ENCODE results near the gene CUEDC2.
A peak's percentile ranks its signal among the peaks of the same experiment; 100 is the strongest.

Gene CUEDC2, protein sequence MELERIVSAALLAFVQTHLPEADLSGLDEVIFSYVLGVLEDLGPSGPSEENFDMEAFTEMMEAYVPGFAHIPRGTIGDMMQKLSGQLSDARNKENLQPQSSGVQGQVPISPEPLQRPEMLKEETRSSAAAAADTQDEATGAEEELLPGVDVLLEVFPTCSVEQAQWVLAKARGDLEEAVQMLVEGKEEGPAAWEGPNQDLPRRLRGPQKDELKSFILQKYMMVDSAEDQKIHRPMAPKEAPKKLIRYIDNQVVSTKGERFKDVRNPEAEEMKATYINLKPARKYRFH

DNA sequence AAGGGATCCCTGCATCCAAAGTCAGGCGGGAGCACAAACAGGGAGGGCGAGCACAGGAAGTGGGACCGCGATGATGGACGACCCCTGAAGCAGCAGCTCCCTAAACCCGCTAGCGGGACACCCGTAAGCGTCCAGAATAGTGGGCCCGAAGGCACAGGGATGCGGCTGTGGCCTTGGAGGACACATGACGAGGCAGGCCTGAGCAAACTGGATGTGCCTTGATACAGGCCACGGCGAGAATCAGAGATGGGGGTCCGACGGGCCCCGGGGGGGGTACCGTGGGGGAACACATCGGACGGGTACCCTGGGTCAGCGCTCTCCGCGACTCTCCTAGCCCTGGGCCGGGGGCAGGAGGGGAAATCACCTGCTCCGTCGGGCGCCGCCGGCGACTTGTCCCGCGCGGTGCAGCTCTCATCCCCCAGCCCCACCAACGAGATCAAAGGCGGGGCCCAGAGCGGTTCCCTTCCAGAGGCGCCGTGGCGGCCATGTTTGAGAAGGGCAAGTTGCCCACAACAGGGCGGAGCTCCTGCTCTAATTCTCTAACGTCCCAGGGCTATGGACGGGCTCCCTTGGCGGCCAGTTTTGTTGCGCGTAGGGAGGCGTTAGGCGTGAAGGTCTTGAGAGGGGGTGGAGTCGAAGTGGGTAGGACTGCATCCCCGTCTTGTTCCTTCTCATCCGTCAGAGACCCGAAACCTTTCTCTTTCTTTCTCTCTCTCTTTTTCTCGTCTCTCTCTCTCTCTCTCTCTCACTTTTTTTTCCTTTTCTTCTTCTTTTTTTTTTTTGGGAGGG, at the start of gene CUEDC2:
CUEDC2 (minus strand) TSS at position 413 of the 789 bp plus-strand sequence. CDS start 7,386 bp downstream, outside the sequence.
- peak; percentile 92 to 95 (median 95) for DNase-seq

DNA sequence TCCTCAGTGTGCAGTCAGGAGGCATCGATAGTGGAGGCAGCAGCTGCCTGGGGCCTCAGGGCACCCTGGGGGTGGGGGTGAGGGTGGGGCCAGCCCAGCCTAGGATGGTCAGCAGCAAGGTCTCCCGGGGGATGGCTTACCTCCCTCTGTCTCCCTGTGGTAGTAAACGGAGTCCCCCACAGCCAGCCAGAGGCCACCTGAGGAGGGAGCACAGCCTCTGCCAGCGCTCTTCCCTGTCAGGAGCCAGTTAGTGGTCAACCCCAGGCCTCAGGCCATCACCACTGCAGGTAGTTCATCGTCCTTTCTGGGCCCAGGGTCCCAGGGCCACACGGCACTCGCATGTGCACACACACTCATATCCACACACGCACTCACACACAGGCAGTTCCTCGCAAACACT, 48.0 kb upstream of the CUEDC2 start:
- DNase-seq, result no peak

DNA sequence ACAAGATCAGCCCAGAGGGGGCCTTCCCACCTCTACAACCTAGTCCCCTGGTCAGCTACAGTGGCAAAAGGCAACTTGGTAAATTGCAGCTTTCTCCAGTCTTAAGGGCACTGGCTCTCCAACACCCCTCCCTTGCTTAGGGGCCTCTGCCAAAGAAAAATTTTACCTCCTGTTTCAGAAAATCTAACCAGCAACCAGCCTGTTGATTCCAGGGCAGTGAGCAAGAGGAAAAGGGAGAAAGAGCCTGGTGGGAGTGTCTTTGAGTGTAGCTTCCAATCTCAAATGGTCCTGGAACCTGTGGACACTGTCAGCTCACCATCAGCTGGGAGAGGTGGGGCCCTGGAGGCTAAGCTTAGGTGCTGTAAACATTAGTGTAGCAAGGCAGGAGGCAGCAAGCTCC, 47.3 kb upstream of the CUEDC2 start:
- DNase-seq, result no peak

DNA sequence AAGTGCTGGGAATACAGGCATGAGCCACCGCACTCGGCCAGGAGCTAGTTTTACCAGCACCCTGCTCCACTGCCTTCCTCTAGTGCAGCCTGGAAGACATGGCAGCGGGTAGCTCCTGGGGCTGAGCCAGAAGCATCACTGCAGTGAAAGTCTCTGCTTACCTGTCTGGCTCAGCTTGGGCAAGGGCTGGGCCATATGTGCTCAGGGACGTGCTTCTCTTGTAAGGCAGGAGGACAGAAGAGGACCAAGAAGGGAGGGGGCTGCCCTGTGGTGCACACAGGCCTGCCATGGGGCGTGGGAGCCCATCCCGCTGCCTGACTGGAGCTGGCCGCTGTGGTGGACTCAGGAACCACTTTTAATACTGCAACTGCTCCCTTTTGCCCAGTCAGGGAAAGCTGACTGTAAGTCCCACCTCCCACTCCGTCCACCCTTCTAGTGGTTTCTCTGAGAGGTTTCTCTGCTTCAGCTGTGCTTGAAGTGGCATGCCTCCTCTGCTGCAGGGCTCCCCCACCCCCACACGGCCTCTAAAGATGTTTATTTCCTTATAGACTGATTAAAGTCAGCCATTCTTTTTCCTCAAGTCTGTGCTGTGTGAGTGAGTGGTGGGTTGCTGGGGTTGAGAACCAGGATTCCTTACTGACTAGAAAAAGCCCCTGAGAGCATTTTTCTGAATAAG, 44.2 kb upstream of the CUEDC2 start:
- peak in 1 of 3 experiments; percentile 34 for DNase-seq

DNA sequence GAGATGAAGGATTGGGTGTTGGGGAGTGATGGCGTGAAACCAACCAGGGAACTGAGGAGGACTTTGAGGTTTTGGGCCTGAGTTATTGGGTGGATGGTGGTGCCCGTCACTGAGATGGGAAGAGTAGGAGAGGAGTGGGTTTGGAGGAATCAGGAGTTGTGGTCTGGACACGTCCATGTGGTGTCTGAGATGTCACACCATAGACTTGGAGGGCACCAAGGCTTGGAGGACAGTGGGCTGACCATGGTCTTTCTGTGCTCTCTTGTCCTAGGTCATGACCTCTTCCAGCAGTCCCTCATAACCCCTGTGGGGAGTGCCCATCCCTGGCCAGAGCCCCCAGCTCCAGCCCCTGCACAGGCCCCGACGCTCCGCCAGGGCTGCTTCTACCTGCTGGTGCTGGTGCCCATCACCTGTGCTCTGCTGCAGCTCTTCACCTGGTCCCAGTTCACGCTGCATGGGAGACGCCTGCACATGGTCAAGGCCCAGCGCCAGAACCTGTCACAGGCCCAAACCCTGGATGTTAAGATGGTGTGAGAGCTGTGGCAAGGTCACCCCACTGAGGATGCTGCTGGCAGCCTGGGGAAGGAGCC, 43.2 kb upstream of the CUEDC2 start:
- no peak for DNase-seq

DNA sequence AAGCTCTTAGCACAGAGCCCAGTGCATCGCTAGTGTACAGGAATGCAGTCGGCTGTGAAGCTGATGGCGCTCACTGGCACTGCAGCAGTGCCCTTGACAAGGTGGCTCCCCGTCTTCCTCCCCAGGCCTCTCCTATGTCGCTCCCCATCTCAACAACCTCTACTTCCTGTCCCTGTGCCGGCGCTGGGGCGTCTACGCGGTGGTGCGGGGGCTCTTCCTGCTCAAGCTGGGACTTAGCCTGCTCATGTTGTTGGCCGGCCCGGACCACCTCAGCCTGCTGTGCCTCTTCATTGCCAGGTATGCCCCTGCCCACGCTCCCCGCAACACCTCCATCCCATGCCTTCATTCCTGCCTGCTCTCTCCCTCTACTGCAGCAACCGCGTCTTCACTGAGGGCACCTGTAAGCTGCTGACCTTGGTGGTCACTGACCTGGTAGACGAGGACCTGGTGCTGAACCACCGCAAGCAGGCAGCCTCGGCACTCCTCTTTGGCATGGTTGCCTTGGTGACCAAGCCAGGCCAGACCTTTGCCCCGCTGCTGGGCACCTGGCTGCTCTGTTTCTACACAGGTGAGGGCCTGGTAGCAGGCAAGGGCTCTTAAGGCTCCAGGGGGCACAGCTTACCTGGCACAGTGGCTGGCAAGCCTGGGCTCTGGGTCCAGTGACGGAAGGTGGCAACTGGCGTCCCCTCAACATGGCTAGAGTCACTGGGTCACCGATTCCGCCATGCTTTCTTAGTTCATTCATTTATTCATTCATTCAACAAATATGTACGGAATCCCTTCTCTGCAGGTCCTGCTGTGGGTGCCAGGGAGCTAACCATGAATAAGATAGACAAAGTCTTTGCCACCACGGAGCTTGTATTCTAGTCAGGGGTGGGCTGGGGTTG, 41.3 kb upstream of the CUEDC2 start:
- DNase-seq, result no peak

DNA sequence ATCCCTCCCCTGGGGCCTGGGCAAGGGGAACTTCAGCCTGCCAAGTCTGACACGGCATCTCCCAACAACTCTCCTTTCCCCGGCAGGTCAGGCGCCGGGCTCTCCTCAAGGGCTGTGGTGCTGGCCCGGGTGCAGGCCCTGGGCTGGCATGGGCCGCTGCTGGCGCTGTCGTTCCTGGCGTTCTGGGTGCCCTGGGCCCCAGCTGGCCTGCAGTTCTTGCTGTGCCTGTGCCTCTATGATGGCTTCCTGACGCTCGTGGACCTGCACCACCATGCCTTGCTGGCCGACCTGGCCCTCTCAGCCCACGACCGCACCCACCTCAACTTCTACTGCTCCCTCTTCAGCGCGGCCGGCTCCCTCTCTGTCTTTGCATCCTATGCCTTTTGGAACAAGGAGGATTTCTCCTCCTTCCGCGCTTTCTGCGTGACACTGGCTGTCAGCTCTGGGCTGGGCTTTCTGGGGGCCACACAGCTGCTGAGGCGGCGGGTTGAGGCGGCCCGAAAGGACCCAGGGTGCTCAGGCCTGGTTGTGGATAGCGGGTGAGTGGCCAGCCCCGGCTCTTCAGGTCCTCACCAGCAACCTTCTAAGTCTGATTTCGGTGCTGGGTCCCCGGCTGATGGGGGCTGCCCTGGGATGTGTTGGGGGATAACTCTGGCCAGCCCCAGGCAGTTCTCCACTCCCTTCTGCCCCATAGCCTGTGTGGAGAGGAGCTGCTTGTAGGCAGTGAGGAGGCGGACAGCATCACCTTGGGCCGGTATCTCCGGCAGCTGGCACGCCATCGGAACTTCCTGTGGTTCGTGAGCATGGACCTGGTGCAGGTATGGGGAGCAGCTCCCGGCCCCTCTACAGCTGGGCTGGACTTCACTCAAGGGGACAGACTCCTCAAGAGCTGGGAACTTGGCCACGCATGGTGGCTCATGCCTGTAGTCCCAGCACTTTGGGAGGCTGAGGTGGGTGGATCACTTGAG, 38.5 kb upstream of the CUEDC2 start:
- no peak for DNase-seq

DNA sequence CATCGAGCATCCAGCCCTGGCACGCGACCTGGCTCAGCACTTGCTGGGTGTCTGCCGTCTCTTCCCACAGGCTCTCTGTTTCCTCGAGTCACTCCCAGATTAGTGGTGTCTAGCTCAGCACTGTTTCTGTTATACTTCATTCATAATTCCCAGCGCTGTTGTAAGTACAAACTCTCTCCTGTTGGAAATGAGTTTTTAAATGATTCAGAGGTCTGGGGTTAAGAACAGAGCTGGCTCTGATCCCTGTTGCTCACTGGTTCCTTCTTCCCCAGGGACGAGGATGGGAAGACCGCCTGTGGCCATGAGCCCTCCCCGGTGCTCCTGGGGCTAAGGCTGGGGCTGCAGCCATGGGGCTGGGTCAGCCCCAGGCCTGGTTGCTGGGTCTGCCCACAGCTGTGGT, 36.3 kb upstream of the CUEDC2 start:
- no peak for DNase-seq

DNA sequence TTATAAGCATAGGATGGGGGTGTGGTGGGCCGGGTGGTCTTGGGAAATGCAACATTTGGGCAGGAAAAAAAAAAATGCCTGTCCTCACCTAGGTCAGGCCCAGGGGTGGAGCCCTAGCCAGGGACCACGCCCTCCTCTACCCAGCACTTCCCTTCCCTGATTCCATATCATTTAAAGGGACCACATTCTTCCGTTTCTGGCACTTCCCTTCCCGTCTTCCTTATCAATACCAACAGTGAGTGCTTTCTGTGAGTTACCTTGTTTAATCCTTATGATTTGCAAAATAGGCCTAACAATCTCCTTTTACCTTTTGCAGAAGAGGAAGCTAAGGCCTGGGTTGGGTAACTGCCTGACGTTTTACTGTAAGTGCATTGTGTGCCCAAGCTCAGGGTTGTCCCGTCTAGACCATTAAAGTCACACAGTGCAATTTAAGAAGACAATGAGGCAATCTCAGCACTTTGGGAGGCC, 35.6 kb upstream of the CUEDC2 start:
- no peak for DNase-seq

DNA sequence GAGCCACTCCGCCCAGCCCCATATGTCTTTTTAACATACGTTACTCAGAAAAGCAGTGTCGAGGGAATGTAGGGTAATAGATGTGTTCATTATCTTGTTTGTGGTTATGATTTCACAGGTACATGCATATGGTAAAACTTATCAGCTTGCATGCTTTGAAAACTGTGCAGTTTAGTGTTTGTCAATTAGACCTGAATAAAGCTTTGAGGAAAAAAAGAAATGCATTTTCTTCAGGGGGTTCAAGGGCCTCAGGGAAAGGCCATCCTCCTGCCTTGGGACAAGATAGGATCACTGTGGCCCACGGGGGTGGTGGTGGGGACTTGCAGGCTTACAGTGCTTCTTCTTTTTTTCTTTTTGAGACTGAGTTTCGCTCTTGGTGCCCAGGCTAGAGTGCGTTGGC, 34.9 kb upstream of the CUEDC2 start:
- no peak for DNase-seq

DNA sequence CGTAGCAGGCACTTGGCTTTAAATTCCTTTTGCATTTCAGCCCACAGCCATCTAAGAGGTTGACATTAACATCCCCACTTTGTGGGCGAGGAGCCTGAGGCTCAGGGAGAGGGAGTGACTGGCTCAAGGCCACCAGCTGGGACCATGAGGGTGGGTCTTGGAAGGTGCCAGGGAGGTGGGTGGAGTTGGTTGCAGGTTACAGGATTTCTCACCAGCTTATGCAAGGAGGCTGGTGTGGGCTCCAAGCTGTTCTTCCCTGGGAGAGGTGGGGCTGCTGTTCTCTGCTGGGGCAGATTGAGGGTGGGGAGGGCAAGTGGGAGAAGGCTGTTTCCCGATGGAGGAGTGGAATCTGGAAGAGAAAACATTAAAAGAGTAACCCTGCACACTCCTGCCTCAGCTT, 33.1 kb upstream of the CUEDC2 start:
- no peak for DNase-seq

DNA sequence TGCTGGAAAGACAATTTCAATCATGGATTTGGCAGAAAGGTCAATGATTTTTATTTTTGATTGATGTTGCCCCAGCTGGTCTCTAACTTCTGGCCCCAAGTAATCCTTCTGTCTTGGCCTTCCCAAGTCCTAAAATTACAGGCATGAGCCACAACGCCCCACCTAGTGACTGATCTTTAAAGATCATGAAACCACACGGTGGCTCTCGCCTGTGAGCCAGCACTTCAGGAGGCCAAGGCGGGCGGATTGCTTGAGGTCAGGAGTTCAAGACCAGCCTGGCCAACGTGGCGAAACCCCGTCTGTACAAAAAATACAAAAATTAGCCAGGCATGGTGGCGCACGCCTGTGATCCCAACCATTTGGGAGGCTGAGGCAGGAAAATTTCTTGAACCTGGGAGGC, 31.6 kb upstream of the CUEDC2 start:
- no peak for DNase-seq

DNA sequence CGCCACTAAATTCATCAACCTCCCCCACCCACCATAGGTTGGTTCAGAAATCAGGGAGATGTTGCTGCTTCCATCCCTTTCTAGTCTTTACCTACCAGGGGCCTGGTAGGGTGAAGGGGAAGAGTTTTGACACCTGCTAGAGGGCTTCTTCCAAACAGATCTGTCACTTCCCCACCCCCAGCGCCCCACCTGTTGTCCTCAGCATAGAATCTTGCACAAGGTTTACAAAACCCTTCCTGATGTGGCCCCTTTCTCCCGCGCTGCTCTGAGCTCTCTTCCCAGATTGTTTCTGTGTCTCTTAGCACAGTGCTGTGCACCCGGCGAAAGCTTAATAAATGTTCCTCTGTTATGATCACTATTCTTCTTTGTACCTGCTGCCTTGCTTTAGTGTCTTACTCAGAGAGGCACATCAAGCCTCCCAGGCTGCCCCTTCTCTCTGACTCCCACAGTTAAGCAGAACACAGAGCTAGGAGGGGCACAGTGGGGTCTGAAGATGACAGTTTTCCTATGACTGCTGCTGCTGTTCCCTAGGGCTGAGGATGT, 30.2 kb upstream of the CUEDC2 start:
- DNase-seq, result peak in 2 of 3 experiments; percentile 14 to 31

DNA sequence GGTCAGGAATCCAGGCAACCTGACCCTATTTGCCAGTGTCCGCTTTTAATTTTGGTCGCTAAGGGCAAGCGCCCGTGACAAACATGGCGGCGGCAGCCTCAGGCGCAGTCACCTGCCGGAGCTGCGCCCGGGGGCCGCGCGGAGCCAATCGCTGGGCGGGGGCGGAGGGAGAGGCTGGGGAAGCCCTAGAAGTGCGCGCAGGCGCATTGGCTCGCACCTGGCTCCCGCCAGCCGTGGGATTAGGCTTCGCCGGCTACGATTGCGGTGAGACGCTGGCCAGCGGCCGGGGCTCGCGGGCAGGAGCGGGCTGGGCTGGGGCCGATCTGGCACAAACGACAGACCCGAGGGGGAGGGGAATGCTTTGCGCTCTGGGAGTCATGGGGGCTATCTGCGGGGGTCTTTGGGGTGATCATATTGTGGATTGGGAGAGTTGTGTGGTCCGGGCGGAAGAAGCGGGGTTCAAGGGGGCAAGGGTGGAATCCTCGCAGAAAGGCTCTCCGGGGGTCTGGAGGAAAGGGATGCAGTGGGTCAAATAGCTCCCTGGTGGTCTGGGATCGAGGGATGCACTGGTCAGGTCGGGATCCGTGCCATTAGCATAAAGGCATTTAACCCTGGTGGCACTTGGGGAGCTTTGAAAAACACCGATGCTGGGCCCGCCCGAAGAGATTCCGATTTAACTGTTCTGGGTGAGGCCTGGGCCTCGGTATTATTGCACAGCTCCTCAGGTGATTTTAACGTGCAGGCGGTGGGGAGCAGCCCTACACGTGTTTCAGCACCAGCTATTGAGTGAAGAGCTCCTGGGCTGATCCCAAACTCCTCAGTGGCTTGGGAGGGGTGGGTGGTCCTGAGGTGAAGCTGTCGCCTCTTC, 29.0 kb upstream of the CUEDC2 start:
- peak; percentile 88 to 92 (median 90) for DNase-seq

DNA sequence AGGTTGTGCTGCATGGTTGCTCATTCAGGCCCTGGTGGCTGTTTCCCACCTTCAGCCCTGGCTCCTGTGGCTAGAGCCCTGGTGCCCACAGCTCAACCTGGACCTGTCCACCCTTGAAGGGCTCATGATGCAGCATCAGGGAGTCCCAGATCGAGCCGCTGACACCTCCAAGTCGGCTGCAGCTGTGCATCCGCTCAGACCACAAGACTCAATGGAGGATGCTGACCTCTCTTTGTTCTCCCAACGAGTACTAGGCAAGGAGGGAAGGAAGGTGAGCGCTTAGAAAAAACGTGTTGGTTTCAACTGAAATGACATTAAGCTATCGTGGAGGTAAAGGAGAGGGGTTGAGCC, 28.4 kb upstream of the CUEDC2 start:
- DNase-seq, result no peak

DNA sequence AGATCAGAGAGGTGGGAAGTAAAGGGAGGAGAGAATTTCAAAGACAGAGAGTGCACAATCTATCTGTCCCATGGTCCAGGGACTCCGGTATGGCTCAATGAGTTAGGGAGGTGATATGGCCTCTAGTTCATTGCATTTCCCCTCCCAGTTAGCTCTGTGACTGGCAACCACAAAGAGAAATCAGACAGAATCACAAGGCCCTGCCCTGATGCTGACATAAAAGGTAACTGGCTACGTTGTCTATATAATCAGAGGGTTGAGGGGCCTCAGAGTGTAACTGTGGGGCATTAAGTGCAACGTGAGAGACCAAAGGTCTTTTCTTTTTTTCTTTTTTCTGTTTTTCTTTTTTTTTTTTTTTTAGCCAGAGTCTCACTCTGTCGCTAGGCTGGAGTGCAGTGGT, 26.3 kb upstream of the CUEDC2 start:
- no peak for DNase-seq

DNA sequence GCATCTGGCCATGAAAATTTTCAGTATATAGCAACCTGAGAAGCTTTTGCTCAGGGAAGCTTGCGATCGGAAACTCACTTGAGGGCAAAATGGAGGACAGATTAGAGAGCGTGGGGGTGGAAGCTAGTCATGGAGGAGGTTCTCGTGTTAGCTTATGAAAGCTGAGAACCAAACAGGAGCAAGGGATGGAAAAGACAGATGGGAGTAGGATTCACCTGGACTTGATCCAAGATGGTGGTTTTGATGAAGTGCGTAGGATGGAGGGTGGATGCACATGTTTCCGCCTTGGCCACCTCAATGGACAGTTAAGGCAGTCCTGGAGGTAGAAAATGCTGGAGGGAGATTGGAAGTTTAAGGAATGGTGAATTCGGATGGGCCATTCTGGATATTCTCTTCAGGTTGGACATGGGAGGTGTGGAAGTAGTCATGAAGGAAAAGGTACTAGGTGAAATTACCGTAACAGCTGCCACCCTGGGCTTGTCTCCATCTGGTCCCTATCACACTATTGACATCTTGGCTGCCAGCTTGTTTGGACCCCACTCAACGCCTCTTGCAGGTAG, 25.3 kb upstream of the CUEDC2 start:
- DNase-seq, result no peak

DNA sequence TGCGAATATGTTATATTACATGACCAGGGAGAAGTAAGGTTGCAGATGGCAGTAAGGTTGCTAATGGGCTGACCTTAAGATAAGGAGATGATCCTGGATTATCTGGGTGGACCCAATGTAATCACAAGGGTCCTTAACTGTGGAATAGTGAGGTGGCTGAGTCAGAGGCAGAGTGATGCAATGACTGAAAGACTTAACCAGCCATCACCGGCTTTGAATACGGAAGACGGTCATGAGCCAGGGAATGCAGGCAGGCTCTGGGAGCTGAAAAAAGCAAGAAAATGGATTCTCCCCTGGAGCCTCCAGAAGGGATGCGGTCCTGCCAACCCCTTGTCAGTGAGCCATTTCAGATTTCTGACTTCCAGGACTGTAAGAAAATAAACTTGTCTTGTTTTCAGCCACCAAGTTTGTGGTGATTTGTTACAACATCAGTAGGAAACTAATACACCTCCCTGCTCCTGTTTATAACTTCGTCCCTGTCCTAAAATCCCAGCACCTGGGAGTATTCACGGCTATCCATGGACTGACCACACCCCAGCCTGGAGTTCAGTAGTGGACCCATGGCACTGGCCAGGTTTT, 23.6 kb upstream of the CUEDC2 start:
- no peak for DNase-seq

All from NCI-H1417 (cell line).